GM20431 (cell line): Measurements from ENCODE around the gene VPS41.

Experiments
- in situ Hi-C: fragments of 300-500 bp; cut with MseI, MboI; formaldehyde crosslinking; loops from one replicate; pipeline ENCODE4 v1.15.0; 2020; ENCODE audit warnings: low sequenced_read_pairs; ENCODE audit not compliant: unreplicated experiment

Gene VPS41

DNA sequence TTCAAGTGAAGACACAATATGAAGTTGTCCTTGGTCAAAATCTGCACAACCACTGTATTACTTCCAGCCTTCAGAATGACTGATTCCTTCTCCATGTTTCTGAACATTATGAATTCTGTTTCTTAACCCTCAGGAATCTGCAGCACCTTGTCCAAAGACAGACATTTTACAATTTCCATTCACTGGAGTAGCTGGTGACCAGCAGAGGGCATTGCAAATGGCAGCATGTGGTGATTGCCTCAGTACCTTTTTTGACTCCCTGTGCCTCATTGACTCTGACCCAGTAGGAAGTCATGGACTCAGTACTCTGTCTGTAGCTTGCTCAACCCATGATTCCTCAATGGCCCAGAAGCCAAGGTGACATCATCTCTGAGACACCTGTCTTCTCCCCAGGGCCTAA, 879 bp upstream of the VPS41 start:
- in situ Hi-C loops, result no loop called here

DNA sequence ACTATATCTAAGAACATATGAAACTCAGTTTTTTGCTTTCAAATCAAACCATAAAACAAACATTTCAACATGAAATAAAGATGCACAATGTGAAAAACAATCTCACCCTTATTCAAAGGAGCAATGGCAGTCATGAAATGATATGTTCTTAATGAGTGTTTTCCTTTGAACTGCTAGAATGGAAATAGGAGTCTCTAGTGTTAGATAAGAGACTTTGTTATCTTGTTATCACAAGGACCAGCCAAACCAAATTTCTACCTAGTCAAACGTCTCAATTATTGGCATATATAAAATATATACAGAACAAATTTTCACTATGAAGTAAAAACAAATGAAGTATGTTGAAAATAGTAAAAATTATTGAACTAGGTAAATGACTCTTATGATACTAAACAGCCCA, 1.2 kb downstream of the VPS41 start:
- in situ Hi-C loops, result no loop called here

DNA sequence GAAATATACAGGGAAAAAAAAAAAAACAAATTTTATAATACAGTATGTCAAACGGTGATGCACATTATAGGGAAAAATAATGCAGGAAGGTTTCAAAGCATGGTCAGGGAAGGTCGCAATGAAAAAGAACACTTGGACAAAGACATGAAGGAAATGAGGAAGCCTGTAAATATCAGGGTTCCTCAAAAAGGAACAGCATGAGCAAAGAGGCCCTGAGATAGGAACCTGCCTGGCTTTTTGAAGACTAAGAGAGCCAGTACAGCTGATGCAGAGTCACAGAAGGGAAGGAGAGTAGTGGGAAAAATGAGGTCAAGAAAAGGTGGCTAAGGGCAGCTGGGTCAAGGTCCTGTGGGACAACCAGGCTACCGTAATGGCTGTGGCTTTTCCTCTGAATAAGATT, 1.9 kb downstream of the VPS41 start:
- in situ Hi-C loops, result no loop called here

DNA sequence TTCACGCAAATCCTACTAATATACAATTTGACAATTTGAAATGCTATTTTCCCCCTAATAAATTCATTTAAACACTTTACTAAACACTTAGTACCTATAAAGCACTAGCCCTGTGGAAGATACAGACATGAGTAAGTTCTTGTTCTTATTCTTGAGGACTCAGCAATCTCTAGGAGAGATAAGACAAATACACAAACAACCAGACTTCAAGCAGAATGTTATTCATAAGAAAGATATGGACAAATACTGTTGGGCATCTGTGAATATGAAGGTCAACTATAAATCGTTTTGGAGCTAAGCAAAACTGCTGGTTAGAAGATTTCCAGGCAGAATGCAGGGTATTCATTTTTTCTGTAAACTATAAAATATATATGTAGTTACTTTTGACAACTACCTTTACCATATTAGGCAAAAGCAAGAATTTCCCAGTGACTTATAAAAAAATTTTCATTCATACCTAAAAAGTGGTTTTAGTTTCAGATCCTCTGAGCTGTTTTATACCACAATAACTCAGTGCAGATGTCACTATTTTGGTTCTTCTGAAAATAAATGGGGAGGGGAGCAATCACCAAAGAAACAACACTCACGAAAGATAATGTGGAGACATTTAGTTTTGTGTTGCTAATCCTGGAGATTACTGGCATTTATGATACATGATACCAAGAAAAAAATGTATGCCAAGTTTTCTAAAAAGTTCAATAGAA, 3.8 kb downstream of the VPS41 start:
- in situ Hi-C loops, result no loop called here

DNA sequence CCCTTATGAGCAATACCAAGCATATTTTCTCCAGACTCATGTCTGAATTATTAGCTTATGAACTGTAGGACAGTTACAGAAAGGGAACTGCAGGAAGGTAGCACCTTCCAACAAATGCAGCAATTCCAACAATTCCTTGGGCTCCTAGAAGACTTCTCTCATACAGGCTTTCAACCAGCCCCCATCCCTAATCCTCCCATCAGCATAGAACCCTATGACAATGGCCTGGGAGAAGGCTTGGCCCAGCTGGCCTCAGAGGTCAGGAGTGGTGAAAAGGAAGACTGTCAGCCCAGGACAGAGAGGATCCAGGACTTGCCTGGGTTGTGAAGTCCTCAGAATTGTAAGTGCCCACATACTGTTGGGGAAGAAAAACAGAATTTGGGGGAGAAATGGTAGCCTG, 5.9 kb downstream of the VPS41 start:
- in situ Hi-C loops, result no loop called here

DNA sequence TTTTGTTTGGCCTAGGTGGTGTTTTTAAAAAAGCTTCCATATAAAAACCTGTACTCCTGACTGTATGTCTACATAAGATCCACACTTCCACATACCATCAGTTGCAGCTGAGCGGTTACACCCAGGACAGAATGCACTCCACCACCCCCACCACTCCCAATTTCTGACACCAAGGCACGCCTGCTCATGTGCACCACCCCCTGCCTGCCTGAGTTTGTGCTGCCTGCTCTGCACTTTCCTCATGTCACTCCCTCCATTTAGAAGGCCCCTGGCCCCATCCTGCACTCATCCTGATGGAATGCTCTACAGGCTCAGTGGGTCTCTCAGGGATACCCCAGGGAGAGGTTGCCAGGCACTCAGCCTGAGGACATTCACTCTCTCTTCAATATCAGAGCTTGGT, 6.5 kb downstream of the VPS41 start:
- in situ Hi-C loops, result no loop called here

DNA sequence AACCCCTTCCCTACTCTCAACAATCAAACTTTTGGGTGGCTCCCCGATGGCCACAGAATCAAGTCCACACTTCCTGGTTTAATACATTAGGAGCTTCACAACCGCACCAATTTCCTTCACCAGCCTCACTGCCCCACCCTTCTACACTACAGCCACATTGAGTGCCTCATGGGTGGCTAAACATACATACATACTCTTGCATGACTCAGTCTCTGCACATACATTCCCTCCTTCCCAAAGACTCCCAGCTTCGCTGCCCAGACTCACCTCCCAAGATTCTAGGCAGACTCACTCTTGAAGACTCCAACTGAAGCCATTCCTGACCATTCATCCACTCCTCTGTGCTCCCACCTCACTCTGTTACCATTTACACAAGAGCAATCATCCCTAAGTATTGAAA, 15.9 kb downstream of the VPS41 start:
- in situ Hi-C loops, result no loop called here

DNA sequence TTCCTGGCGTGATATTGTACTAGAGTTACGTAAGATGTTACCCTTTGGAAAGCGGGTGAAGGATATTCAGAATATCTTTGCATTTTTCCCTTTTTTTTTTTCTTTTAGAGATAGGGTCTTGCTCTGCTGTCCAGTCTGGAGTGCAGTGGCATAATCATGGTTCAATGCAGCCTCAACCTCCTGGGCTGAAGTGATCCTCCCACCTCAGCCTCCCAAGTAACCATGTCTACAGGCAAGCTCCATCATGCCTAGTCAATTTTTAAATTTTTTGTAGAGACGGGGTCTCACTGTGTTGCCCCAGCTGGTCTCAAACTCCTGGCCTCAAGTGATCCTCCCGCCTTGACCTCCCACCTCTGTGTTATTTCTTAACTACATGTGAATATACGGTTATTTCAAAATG, 18.4 kb downstream of the VPS41 start:
- in situ Hi-C loops, result no loop called here

DNA sequence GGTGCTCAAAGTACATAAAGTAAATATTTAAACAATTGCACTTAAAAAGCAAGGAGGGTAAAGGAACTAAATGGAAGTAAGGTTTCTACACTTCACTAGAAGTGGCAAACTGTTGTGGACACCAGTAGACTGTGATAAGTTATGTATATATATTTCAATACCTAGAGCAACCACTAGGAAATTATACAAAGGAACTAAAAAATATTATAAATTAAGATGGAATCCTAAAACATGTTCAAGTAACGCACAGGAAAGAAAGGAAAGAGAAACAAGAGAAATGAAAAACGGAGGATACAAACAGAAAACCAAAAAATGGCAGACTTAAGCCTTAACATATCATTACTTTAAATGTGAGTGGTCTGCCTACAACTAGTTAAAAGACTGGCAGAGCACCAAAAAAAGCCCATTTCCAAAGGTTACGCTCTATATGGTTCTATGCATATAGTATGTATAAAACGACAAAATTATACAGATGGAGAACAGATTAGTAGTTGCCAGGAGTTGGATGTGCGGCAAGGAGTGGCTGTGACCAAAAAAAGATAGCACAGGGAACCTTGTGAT, 19.0 kb downstream of the VPS41 start:
- in situ Hi-C loops, result no loop called here

DNA sequence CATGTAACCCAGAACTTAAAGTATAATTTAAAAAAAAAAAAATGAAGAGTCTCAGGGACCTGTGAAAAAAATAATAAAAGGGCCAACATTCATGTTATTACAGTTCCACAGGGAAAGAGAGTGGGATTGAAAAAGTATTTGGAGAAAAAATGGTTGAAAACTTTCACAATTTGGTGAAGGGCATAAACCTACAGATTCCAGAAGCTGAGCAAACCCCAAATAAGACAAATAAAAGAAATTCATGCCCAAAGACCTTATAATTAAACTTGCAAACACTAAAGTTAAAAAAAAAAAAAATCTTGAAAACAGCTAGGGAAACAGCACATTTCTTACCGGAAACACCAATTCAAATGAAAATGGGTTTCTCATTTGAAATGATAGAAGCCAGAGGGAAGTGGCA, 19.9 kb downstream of the VPS41 start:
- in situ Hi-C loops, result no loop called here

DNA sequence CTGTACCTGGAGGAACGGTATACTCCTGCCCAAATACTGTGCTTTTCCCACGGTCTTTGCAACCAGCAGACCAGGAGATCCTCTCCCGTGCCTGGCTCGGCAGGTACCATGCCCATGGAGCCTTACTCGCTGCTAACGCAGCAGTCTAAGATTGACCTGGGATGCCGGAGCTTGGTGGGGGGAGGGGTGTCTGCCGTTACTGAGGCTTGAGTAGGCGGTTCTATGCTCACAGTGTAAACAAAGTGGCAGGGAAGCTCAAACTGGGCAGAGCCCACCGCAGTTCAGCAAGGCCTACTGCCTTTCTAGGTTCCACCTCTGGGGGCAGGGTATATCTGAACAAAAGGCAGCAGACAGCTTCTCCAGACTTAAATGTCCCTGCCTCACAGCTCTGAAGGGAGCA, 22.7 kb downstream of the VPS41 start:
- in situ Hi-C loops, result no loop called here

DNA sequence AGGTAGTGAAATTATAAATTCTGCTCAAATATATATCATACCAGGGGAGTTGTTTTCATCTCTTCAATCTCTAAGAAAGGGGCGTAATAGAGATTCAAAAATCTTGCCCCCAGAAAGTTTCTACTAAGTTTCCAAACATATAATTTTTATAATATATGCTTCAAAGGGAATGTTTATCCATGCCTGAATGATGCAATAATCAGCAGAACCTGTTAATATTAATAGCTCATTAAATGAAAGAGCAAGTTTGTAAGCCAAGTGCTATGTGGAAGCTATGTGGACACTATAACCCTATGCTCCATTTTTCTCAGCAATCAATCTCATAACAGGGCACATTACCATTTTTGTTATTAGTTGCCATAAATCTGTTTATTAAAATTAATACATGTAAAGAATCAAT, 25.3 kb downstream of the VPS41 start:
- in situ Hi-C loops, result no loop called here

DNA sequence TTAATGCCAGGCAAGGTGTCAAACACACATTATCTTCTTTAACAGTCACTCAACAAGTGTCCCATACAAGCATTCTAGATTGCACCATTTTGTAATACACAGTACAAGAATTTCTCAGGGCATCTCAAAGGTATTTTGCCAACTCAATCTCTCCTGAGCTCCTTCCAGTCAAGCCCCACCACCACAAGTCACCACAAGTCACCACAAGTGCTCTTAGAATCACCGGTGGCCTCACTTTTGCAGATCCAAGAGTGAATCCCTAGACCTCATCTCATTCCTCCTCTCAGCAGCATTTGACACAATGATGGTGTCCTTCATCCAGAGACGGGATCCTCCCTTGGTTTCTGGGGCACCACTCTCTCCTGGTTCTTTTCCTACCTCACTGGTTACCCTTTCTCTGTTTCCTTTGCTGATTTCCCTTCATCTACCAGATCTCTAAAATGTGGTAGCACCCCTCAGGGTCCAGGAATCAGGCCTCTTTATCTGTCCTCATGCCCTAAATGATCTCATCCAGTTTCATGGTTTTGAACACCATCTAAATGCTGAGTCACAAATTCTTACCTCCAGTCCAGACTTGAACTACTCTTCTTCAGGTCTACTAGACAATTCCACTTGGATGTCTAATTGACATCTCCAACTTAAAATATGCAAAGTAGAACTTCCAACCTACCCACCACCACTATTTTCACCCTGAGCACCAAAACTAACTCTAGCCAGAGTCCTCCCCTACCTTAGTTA, 26.9 kb downstream of the VPS41 start:
- in situ Hi-C loops, result no loop called here

DNA sequence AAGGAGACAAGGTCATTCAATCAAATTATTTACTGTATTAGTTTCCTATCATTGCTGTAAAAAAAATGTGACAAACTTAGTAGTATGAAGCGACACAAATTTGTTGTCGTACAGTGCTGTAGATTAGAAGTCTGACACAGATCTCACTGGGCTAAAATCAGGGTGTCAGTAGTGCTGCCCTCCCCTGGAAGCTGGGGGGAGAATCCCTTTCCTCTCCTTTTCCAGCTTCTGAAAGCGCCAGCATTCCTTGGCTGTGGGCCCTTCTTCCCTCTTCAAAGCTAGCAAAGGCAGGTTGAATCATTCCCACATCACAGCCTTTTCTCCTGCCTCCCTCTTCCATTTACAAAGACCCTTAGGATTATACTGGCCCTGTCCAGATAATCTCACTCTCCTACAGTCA, 28.0 kb downstream of the VPS41 start:
- in situ Hi-C loops, result no loop called here

DNA sequence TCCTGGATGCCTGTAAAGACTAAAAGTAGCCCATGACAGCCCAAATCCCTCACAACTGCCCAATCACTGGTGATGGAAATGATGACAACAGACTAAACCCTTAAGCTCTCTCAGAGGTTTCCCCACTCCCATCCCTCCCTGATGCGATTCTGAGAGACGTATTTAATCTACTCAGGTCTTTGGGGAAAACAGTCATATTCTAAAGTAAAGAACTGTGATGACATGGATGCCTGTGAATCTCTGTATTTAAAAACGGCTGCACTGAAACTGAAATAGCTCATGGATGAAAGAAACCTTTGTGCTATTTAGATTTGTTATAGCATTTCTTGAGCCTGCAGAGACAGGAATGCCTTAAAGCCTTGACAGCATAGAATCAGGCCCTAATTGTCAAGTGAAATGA, 28.5 kb downstream of the VPS41 start:
- in situ Hi-C loops, result no loop called here

DNA sequence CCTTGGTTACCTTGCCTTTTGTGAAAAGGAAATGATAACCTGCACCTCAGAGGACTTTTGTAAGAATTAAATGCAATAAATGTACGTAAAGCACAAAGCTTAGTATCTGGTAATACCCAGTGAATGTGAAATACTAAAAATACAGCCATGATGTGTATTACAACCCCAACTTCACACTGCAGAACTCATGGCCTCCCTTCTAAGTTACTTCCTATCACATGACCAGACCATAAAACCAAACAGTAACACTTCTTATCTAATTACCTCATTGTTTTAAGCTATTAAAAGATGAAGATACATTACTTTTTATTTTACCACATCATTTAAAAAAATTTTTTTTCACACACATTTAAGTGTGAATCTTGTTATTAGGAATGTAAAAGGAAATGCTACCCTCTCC, 29.0 kb downstream of the VPS41 start:
- in situ Hi-C loops, result no loop called here

DNA sequence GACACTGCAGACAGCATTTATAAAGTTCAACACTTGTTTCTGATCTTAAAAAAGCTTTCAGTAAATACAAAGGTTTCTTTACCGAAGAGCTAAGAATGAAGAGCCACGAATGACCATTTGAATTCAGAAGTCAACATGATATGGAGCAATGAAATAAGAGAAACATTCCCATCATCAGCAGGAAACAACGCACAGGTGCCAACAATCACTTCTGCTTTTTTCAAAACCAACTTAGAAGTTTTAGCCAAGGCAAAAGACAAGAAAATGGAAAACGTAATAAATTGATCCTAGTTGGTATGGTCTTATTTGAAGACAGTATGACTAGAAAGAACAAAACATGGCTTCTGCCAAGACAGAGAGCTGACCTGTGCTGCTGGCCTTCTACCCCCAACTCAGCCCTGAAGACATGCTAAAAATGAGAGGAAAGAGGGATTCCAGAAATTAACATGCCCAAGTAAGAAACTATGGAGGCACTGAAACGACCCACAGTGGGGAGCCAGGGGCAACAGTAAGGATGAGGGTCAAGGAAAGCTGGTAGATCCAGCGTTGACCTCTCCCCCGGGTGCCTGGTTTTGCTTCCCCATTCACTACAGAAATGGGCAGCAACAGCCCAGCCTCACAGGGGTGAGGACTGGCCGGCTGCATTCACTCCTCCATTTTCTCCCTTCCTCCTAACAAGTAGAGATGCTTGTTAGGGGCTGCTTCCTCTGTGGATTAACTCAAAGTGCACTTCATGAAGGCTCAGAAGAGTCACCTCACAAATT, 30.1 kb downstream of the VPS41 start:
- in situ Hi-C loops, result no loop called here

DNA sequence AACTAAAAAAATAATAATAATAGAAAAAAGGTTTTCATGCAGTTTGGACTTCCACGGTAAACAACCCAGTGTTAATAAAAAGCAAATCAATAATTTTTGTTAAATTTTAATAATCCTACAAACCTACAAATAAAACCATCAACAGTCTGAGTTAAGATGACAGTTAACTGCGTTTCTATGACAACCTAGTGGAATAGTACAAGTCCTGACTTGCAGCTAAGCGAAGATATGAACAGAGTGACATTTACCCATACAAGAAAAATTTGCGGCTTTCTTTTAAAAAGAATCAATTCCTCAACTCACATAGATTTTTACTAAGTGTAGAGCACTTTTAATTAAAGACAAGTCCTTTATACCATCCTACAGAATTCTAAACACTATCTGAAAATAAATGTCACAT, 35.6 kb downstream of the VPS41 start:
- in situ Hi-C loops, result no loop called here

DNA sequence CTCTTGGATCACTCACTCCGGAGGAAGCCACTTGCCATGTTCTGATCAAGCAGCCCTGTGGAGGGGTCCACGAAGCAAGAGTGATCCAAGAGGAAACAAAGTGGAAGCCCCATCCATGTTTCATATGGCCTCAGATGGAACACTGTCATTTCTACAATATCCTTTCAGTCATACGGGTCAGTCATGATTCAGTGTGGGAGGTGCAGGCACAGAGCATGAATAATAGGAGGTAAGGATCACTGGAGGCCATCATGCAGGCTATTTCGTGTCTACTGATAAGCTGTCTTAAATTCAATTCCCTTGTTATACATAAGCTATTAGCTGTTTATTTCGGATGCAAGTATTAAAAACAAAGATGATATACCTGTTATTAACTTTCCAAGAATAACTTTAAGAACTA, 36.8 kb downstream of the VPS41 start:
- in situ Hi-C loops, result no loop called here

DNA sequence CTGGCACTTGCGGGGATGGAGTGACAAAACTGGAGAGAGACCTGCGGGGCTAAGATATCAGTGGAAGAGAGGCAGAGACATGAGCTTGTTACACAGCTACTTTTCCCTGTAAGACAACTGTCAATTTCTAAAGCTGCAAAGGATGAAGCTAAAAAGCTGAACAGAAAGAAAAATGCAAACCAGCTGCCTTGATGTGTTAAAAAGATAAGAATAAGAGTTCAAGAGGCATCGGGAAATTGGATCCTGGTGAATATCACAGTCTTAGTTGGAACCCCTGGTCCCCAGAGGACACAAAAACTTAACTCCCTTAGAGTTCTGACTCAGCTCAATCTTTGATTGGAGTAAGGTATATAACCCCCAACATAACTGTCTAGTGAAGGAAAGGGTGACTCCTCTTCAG, 38.8 kb downstream of the VPS41 start:
- in situ Hi-C loops, result no loop called here
